ENCODE measurements around the gene VTN.

VTN gene

GRCh38 chr17:28344435-28344901 is 25.6 kb downstream of the VTN start:
- no peak overlapping the region for H3K4me3 ChIP-seq (ENCODE audit: low read depth in 1 of 2, low read length in 2 of 2)
- no peaks in the 10 kb centered on the region for H3K4me1 ChIP-seq (ENCODE audit: insufficient read depth, low read length)
- H3K9me3 ChIP-seq (ENCODE audit: insufficient read depth, low read length, severe bottlenecking) = no peaks in the 10 kb centered on the region
- H3K27me3 ChIP-seq (ENCODE audit: insufficient read depth, low read length, poor library complexity) = no peaks in the 10 kb centered on the region
- 0 out of 2 replicates have a peak, but pooled peaks cover 2% of the 10 kb centered on the region for H3K79me2 ChIP-seq (ENCODE audit: insufficient read depth, low read length)
- H4K20me1 ChIP-seq (ENCODE audit: insufficient read depth, low read length) = peaks cover 21% of the 10 kb centered on the region; the same call in 1 of the 2 replicates
- H2AFZ ChIP-seq (ENCODE audit: low read depth, low read length) = no peak overlapping the region
- TF ChIP-seq EZH2 (IDR thresholded peaks at IDR 0.05; ENCODE audit: borderline replicate concordance, low read depth, low read length, severe bottlenecking) (no peak), CTCF (IDR thresholded peaks at IDR 0.05; ENCODE audit: borderline replicate concordance, extremely low read depth, low read length, poor library complexity, severe bottlenecking) (no peak)
- ATAC-seq (ENCODE audit: insufficient read depth, low read depth) (no peak), DNase-seq (no peak)
- no peak overlapping the region for H3K4me2 ChIP-seq (ENCODE audit: insufficient read depth, low read length)
- H3K9ac ChIP-seq (ENCODE audit: low read depth, low read length) = no peak overlapping the region
- no peak overlapping the region for H3K27ac ChIP-seq (ENCODE audit: low read length)
- peaks cover 84% of the 10 kb centered on the region for H3K36me3 ChIP-seq (ENCODE audit: insufficient read depth, low read length)

GRCh38 chr17:28344011-28344410 is 26.1 kb downstream of the VTN start:
- DNase-seq (no peak), ATAC-seq (ENCODE audit: insufficient read depth, low read depth) (no peak)
- peaks cover 5% of the 10 kb centered on the region; the same call in 1 of the 2 replicates for H3K79me2 ChIP-seq (ENCODE audit: insufficient read depth, low read length)
- H3K27ac ChIP-seq (ENCODE audit: low read length) = no peak overlapping the region
- no peak for TF ChIP-seq EZH2 (IDR thresholded peaks at IDR 0.05; ENCODE audit: borderline replicate concordance, low read depth, low read length, severe bottlenecking)
- TF ChIP-seq CTCF (IDR thresholded peaks at IDR 0.05; ENCODE audit: borderline replicate concordance, extremely low read depth, low read length, poor library complexity, severe bottlenecking) = no peak
- H3K9ac ChIP-seq (ENCODE audit: low read depth, low read length) = no peak overlapping the region
- peaks cover 84% of the 10 kb centered on the region for H3K36me3 ChIP-seq (ENCODE audit: insufficient read depth, low read length)
- H3K4me1 ChIP-seq (ENCODE audit: insufficient read depth, low read length) = no peaks in the 10 kb centered on the region
- no peak overlapping the region for H3K4me2 ChIP-seq (ENCODE audit: insufficient read depth, low read length)
- H4K20me1 ChIP-seq (ENCODE audit: insufficient read depth, low read length) = peaks cover 21% of the 10 kb centered on the region; the same call in 1 of the 2 replicates
- no peaks in the 10 kb centered on the region for H3K9me3 ChIP-seq (ENCODE audit: insufficient read depth, low read length, severe bottlenecking)
- H2AFZ ChIP-seq (ENCODE audit: low read depth, low read length) = no peak overlapping the region
- no peaks in the 10 kb centered on the region for H3K27me3 ChIP-seq (ENCODE audit: insufficient read depth, low read length, poor library complexity)
- no peak overlapping the region for H3K4me3 ChIP-seq (ENCODE audit: low read depth in 1 of 2, low read length in 2 of 2)

GRCh38 chr17:28343491-28343932 is 26.6 kb downstream of the VTN start:
- H2AFZ ChIP-seq (ENCODE audit: low read depth, low read length) = no peak overlapping the region
- no peak for TF ChIP-seq EZH2 (IDR thresholded peaks at IDR 0.05; ENCODE audit: borderline replicate concordance, low read depth, low read length, severe bottlenecking)
- TF ChIP-seq CTCF (IDR thresholded peaks at IDR 0.05; ENCODE audit: borderline replicate concordance, extremely low read depth, low read length, poor library complexity, severe bottlenecking) = no peak
- H3K9me3 ChIP-seq (ENCODE audit: insufficient read depth, low read length, severe bottlenecking) = no peaks in the 10 kb centered on the region
- peaks cover 8% of the 10 kb centered on the region for H3K79me2 ChIP-seq (ENCODE audit: insufficient read depth, low read length)
- no peak overlapping the region for H3K9ac ChIP-seq (ENCODE audit: low read depth, low read length)
- H3K27me3 ChIP-seq (ENCODE audit: insufficient read depth, low read length, poor library complexity) = no peaks in the 10 kb centered on the region
- no peak overlapping the region for H3K4me2 ChIP-seq (ENCODE audit: insufficient read depth, low read length)
- no peaks in the 10 kb centered on the region for H3K4me1 ChIP-seq (ENCODE audit: insufficient read depth, low read length)
- peaks cover 21% of the 10 kb centered on the region; the same call in 1 of the 2 replicates for H4K20me1 ChIP-seq (ENCODE audit: insufficient read depth, low read length)
- DNase-seq (no peak), ATAC-seq (ENCODE audit: insufficient read depth, low read depth) (no peak)
- H3K27ac ChIP-seq (ENCODE audit: low read length) = no peak overlapping the region
- H3K36me3 ChIP-seq (ENCODE audit: insufficient read depth, low read length) = peaks cover 79% of the 10 kb centered on the region
- H3K4me3 ChIP-seq (ENCODE audit: low read depth in 1 of 2, low read length in 2 of 2) = no peak overlapping the region

All from DND-41 (cell line).